Measurements from ENCODE around the gene UBXN6.
A peak's percentile ranks its signal among the peaks of the same experiment; 100 is the strongest.

Gene UBXN6

DNA sequence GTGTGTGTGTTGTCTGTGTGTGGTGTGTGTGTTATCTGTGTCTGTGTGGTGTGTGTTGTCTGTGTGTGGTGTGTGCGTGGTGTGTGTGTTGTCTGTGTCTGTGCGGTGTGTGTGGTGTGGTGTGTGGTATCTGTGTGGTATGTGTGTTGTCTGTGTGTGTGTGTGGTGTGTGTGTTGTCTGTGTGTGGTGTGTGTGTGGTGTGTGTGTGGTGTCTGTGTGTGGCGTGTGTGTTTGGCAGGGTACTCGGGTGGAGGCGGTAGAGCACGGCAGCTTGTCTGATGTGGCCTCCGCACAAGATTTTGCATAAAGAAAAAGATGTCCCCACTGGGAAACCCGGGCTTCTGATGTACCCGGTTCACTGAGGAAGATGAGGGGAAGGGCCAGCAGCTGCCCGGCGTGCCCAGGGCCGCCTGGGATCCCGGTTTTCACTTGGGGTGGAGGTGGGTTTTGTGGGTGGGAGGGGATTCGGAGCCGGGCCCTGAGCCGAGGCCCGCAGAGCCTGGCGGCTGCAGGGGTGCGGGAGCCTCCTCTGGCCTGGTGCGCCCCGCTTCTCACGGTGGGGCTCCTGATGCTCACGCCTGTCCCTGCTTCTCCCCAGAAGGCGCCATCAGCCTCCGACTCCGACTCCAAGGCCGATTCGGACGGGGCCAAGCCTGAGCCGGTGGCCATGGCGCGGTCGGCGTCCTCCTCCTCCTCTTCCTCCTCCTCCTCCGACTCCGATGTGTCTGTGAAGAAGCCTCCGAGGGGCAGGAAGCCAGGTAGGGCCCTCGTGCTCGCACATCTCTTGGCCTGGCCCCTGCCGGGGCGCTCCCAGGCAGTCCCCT, 35.7 kb upstream of the UBXN6 start:
- DNase-seq = no peak

- no peak for DNase-seq
These were observed 34.9 kb upstream of the UBXN6 start for GRCh38 chr19:4492337-4493103.

DNA sequence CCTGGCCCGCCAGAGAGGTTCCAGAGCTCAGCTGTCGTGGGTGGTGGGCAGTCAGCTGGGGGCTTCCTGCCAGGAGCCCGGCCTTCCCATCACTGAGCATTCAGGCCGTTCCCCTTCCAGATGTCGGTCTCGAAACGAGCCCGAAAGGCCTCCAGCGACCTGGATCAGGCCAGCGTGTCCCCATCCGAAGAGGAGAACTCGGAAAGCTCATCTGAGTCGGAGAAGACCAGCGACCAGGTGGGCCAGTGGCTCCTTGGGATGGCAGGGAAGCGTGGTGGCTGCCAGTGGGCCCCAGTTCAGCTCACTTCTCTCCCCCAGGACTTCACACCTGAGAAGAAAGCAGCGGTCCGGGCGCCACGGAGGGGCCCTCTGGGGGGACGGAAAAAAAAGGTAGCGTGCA, 33.9 kb upstream of the UBXN6 start:
- no peak for DNase-seq

DNA sequence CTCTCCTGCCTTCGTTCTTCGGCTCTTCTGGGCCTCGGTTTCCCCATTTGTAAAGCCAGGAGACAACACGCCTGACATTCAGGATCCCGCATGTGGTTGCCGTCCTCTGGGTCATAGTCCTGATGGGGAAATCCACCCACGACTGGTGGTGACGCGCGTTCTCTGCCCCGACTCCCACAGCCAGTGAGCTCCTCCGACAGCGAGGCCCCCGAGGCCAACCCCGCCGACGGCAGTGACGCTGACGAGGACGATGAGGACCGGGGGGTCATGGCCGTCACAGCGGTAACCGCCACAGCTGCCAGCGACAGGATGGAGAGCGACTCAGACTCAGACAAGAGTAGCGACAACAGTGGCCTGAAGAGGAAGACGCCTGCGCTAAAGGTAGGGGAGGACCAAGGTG, 30.9 kb upstream of the UBXN6 start:
- no peak for DNase-seq

DNA sequence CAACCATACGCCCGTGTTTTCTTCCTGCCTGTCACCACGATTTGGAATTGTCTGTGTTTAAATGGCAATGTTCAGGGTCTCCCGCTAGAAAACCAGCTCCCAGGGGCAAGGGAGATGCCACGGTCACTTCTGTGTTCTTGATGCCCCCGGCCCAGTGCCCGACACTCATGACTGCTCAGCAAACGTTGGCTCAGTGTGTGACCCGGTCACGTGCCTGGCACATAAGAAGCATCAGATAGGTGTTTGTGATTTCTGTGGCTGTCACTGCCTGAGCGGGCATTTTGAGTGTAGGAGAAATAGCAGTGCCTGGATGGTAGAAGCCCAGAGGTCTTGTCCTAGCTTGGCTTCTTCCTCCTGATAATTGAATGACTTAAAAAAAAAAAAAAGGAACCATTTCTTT, 30.0 kb upstream of the UBXN6 start:
- no peak for DNase-seq

DNA sequence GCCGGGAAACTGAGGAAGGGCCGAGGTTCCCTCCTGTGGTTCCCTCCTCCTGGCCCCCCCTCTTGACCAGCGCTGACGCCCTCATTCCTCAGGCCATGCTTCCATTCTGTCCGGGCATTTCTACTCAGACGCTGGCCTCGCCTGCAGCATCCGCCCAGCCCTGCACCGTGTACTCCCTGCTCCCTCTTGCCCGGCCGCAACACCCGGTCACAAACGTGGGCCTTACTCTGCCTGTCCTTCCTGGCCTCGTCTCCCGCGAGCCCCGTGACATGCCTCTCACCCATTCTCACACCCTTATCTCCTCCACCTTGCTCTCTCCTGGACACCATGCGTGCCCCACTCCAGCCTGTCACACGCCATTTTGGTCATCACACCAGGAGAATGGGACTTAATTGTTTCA, 25.8 kb upstream of the UBXN6 start:
- DNase-seq = no peak

GRCh38 chr19:4482721-4483364, 25.2 kb upstream of the UBXN6 start:
- DNase-seq = no peak

DNA sequence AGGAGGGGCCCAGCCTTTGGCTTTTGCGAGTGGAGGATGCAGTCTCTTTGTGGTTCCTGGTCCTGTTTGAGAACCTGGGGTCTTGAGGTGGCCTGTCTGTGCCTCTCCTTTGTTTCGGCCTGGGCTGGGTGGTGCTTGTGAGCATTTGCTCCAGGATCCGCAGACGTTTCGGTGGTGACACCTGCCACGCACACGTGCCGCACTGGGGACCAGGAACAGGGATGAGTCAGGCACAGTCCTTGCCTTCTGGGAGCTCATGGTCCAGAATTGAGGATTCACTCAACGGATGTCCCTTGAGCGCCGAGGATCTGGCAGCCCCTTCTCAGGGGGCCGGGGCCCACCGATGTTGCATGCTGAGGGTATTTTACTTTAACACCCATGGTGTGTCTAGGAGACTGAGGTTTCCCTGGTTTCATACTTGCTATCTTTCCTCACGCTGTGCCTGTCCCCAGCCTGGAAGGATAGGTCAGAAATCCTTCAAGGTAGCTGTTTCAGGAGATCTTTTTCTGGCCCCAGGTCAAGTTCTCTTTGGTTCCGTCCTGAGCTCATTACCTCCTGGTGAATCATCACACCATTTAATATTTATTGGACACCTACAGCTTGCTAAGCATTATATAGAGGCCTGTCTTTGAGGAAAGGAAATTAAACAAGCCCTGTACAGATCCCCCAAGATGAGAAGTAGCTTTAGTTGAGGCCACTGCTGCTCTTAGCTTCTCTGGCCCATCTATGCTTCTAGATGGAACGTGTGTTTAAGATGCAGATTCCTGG, 19.6 kb upstream of the UBXN6 start:
- DNase-seq = no peak

DNA sequence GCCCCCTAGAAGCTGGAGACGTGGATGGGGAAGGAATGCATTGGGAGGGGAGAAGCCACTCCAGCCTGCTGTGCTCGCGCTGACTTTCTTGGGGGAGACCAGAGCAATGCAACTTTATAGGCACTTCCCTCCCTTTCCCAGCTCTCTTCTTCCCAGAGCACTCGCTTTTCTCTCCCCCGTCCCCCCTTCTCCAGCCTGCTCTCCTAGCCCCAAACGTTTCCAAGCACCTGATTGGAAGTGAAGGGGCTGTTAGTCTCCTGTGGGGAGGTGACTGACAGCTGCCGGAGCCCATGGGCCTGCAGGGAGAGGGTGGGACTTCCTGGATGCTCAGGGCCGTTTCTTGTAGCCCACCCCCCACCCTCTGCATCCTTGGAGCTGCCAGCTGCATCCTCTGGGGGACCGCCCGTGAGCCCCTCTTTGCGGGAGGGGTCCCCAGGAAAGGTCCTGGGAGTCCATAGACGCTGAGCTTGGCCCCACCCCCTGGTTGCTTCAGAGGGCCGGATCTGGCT, 17.0 kb upstream of the UBXN6 start:
- DNase-seq = peak; percentile 42 to 65

GRCh38 chr19:4473763-4474513, 16.3 kb upstream of the UBXN6 start:
- no peak for DNase-seq

- DNase-seq = no peak
These were observed 15.6 kb upstream of the UBXN6 start for GRCh38 chr19:4473011-4473762.

GRCh38 chr19:4472174-4472974, 14.8 kb upstream of the UBXN6 start, which contains the start of gene HDGFL2:
Gene HDGFL2, plus strand, starts transcription at chr19:4472297. Its CDS starts 54 bp downstream, at chr19:4472351.
- DNase-seq = no peak

GRCh38 chr19:4471403-4472173, 14.0 kb upstream of the UBXN6 start:
- peak; percentile 99 to 100 for DNase-seq

GRCh38 chr19:4467835-4468234, 10.2 kb upstream of the UBXN6 start:
- DNase-seq = no peak

DNA sequence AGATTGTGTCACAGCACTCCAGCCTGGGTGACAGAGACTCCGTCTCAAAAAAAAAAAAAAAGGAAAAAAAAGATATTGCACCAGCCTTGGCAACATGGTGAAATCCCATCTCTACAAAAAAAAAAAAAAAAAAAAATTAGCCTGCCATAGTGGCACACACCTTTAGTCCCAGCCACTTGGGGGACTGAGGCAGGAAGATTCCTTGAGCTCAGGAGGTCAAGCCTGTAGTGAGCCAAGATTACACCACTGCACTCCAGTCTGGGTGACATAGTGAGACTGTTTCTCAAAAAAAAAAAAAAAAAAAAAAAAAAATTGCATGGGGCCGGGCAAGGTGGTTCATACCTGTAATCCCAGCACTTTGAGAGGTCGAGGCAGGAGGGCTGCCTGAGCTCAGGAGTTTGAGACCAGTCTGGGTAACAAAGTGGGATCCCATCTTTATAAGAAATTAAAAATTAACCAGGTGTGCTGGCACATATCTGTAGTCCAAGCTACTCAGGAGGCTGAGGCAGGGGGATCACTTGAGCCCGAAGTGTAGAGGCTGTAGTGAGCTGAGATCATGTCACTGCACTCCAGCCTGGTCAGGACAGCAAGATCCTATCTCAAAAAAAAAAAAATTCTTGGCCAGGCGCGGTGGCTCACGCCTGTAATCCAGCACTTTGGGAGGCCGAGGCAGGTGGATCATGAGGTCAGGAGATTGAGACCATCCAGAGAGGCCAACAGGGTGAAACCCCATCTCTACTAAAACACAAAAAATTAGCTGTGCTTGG, 7.4 kb upstream of the UBXN6 start:
- DNase-seq = no peak

- DNase-seq = peak; percentile 31 to 39
These were observed 546 bp downstream of the UBXN6 start for GRCh38 chr19:4456843-4457653.

GRCh38 chr19:4456476-4456842, 1.1 kb downstream of the UBXN6 start:
- DNase-seq = no peak

Measured in NCI-H1930 (cell line).